ENCODE data around the gene UBR1.
"Not testable (repeated sequence)": the region's sequence is repeated elsewhere in the genome, so short reads cannot be mapped to it uniquely, and the experiment has no call there.

The UBR1 gene

DNA sequence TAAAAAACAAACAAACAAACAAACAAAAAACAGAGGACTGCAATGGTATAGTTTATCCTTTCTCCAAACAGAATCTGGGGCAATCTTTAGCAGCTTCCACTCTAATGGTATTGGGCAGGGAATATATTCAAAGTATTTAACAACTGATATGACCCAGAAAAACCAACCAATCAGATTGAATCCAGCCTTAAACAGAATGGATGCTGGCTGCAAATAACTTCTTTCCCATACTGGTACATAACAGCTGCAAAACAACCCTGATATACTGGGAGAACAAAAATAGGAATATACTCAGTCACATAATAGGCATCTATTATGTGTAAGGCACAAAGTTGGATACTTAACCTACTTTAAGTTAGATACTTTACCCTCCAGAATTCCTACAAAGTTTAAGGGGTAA, 49.1 kb downstream of the UBR1 start:
- DNase-seq (ENCODE audit: low read depth): no peak

DNA sequence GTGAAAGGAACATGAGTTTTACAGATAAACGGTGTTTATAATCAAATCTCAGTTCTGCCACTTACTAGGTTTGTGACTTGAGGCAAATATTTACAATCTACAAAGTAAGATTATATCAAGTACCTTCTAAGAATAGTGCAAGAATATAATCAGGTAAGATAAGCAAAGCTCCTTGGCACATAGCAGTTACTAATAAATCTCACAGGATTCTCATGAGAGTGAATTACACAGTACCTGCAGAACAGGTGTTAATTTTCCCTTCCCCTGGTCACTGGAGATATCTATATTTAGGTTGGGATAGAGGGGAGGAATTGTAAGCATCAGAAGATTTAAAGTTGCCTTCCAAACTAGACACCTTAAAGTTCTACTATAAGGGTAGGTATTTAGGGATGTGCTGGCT, 53.0 kb downstream of the UBR1 start:
- DNase-seq (ENCODE audit: low read depth): no peak

DNA sequence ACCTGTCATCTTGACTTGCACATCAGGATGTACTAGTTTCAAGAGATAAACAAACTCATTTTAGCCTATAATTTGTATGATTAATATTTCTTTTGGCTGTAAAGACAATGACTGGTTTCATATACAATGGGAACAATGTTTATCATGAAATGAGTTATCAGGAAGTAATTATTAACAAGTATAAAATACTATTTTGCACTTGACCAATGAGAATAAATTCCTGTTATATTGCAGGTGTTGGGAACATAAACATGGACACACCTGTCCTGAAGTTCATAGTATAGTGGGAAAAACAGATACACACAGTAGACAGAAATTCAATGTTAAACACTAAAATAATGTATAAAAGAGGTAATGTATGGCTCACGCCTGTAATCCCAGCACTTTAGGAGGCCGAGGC, 56.9 kb downstream of the UBR1 start:
- no peak for DNase-seq (ENCODE audit: low read depth)

DNA sequence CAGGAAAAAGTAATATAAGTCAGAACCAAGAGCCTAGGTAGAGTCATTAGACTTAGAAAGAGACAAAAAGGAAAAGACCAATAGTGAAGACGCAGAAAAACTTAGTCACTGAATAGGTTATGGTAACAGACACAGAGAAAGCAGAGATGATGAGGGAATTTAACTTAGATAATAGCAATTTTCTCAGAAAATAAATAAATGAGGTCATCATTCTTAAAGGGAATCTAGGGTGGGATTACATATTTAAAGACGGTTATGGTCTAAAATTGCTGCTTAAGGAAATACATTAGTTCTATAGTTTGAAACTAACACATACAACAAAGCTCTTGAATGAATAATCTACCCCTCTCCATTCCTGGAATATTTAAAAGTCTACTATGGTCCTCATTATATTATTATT, 59.4 kb downstream of the UBR1 start:
- no peak for DNase-seq (ENCODE audit: low read depth)

DNA sequence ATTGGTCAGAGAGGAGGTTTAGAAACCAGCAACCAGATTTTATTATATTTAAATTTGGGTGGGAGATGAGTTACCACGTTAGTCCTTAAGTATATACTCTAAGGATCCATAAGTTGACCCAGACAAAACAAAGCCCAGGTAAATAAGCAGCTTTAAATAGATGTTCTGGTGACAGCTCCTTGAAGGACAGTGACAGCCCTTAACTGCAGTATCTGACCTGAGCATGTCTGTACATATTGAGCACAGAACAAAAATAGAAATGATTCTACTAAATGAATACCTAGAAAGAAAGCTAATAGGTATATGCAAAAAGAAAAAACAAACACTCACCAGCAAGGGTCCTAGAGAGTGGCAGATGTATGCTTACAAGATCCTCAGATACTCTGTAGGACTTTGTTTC, 63.0 kb downstream of the UBR1 start:
- DNase-seq (ENCODE audit: low read depth): no peak

DNA sequence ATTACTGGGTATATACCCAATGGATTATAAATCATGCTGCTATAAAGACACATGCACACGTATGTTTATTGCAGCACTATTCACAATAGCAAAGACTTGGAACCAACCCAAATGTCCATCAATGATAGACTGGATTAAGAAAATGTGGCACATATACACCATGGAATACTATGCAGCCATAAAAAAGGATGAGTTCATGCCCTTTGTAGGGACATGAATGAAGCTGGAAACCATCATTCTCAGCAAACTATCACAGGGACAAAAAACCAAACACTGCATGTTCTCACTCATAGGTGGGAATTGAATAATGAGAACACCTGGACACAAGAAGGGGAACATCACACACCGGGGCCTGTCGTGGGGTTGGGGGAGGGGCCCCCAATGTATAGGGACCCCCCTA, 64.8 kb downstream of the UBR1 start:
- not testable (repeated sequence) for DNase-seq (ENCODE audit: low read depth)

DNA sequence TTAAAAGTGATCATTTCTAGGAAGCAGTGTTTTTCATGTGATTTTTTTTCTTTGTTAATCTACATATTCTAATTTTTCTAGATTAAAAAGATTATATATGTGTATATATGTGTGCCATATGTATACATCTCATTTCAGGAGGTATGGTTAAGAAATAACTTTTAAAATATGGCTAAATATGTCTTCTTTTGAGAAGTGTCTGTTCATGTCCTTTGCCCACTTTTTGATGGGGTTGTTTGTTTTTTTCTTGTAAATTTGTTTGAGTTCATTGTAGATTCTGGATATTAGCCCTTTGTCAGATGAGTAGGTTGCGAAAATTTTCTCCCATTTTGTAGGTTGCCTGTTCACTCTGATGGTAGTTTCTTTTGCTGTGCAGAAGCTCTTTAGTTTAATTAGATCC, 70.6 kb downstream of the UBR1 start:
- not testable (repeated sequence) for DNase-seq (ENCODE audit: low read depth)

DNA sequence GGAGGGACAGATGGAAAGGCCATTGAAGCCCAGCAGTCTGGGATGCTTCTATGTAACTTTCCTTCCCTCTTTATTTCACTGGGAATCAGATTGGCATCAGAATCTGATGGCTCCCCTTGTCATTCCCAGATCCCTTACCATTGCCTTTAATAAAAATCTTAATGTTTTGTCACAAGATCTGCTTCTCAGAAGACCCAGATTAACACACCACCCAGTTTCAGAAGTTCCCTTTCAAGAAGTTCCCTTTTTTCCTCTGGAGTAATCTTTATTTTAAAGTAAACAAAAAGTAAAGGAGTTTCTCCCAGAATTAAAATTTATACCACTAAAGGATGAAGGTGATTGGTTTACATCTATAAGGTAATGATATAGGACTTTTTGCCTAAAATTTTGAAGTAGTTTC, 76.4 kb downstream of the UBR1 start:
- no peak for DNase-seq (ENCODE audit: low read depth)

DNA sequence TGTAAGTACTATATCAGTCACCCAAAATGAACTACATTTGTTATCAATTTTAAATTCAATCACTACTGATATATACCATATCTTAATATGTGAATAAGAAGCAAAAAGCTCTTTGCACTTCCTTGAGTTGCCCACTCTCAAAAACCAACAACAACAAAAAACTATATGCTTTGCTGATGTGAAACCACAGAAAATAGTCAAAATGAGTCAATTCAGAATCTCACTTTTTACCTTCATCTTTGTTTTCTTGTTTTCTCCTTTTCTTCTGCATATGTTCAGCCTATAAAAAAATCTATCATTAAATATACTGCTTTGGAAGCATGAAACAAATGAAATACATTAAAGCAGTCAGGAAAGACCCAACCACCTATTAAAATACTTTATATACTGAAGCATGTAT, 80.7 kb downstream of the UBR1 start:
- no peak for DNase-seq (ENCODE audit: low read depth)

DNA sequence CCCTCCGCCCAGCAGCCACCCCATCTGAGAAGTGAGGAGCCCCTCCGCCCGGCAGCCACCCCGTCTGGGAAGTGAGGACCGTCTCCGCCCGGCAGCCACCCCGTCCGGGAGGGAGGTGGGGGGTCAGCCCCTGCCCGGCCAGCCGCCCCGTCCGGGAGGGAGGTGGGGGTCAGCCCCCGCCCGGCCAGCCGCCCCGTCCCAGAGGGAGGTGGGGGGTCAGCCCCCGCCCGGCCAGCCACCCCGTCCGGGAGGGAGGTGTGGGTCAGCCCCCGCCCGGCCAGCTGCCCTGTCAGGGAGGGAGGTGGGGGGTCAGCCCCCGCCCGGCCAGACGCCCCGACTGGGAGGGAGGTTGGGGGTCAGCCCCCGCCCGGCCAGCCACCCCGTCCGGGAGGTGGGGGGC, 91.2 kb downstream of the UBR1 start:
- DNase-seq (ENCODE audit: low read depth): not testable (repeated sequence)

DNA sequence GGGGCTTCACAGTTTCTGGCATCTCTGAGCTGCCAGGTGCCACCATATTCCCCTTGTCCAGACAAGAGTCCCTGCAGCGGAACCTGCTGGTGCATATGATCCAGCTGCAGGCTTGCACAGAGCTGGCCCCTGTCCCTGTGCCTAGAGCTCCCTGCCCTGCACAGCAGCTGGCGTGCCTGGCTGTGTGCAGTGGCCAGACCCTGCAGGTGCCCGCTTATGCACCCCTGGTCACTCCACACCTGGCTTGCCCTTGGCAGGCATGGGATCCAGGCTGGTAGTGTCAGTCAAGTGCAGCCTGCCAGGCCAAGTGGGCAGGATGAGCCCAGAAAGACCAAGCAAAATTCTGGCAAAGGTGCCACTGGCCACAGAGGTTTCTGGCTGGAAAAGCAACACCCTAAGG, 96.6 kb downstream of the UBR1 start:
- DNase-seq (ENCODE audit: low read depth): no peak

DNA sequence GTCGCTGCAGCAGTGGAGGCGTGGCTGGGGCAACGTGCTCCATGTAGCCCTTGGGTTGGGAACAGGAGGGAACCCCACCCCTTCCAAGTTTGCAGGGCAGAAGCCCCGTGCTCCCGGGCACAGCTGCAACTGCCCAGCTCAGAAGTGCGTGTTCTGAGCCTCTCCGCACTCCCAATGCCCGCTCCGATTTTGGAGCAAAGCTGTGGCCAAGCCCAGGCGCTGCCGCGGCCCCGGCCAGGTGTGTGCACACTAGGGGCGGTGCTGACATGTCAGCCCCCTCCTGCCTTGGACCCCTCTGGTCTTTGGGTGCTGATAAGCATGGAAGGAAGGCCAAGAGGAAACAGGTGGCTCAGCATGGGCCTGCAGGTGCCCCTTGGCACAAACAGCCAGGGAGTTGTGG, 97.7 kb downstream of the UBR1 start:
- no peak for DNase-seq (ENCODE audit: low read depth)

DNA sequence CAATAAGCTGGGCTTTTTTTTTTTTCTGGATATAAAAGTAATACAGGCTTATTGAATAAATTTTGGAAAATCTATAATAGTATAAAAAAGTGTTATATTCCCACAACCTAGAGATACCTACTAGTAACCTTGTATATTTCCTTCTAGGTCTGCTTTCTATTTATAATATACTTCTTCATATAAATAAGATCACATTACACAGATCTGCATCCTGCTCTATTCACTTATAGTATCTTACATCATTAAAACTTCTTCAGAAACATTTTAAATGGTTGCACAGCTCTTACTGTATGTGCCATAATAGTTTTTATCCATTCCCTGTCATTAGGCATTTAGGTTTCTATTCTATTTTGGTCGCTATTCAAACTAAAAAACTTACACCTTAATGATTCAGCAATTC, 98.3 kb downstream of the UBR1 start:
- no peak for DNase-seq (ENCODE audit: low read depth)

DNA sequence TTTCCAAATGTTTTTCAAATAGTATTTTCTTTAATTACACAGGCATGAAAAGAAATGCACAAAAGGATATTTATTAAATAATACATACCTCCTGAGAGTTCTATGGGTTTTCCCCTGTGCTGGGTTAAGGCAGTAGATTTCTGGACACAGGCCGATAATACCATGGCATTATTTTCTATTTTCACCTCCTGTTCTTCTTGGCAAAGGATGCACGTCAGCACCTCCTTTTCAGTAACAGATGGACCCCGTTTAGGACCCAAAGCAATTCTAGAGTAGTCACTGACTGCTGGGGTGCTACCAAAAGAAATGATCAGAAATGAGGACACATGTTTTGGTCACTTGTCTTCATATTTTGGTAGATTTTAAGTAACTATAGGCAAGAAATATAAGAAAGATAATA, 98.8 kb downstream of the UBR1 start:
- no peak for DNase-seq (ENCODE audit: low read depth)

DNA sequence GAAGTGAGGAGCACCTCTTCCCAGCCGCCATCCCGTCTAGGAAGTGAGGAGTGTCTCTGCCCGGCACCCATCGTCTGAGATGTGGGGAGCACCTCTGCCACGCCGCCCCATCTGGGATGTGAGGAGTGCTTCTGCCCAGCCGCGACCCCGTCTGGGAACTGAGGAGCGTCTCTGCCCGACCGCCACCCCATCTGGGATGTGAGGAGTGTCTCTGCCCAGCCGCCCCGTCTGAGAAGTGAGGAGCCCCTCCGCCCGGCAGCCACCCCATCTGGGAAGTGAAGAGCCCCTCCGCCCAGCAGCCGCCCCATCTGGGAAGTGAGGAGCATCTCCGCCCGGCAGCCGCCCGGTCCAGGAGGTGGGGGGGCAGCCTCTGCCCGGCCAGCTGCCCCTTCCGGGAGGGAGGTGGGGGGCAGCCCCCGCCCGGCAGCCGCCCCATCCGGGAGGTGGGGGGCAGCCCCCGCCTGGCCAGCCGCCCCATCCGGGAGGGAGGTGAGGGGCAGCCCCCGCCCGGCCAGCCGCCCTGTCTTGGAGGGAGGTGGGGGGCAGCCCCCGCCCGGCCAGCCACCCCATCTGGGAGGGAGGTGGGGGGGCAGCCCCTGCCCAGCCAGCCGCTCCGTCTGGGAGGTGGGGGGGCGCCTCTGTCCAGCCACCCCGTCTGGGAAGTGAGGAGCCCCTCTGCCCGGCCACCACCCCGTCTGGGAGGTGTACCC, 100.8 kb downstream of the UBR1 start:
- not testable (repeated sequence) for DNase-seq (ENCODE audit: low read depth)

DNA sequence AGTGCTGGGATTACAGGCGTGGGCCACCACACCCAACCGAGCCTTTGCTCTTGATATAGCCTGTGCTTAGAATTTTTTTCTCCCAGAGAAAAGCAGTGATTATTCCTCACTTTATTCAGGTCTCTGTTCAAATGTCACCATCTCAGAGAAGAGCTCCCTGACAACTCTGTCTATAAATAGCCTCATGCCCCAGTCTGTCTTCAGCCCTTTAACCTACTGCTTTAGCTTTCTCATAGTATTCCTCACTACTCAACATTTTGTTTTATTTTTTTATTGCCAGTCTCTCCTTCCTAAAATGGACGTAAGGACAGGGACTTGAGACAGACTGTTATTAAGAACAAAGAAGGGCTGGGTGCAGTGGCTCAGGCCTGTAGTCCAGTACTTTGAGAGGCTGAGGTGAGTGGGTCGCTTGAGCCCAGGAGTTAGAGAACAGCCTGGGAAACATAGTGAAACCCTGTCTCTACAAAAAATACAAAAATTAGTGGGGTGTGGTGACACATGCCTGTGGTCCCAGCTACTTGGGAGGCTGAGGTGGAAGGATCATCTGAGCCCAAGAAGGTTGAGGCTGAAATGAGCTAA, 106.5 kb downstream of the UBR1 start:
- no peak for DNase-seq (ENCODE audit: low read depth)

DNA sequence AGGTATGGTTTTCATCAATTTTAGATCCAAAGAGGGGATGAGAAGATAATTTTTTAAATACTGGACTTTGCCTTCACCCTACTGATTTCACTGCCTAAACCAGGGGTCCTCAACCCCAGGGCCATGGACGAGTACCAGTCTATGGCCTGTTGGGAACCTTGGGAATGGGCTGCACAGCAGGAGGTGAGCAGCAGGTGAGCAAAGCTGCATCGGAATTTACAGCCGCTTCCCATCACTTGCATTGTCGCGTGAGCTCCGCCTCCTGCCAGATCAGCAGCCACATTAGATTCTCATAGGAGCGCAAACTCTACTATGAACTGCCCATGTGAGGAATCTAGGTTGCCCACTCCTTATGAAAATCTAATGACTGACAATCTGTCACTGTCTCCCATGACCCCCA, 109.0 kb downstream of the UBR1 start:
- no peak for DNase-seq (ENCODE audit: low read depth)

DNA sequence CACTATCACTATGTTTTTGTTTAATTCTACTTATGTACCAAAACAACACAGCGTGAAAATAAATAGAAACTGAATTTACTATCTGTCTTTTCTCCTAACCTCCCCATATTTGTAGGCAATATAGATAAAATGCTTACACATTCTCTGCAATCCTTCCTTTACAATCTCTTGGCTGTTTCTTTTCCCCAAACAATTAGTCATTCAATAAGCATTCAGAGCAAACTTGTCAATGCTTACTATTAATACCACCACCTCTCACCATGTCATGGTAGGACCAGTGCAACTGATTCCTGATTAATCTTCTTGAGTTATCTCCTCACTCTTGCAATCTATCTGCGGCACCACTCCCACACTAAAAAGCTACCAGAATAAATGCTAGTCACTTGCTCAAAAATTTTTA, 111.3 kb downstream of the UBR1 start:
- no peak for DNase-seq (ENCODE audit: low read depth)

DNA sequence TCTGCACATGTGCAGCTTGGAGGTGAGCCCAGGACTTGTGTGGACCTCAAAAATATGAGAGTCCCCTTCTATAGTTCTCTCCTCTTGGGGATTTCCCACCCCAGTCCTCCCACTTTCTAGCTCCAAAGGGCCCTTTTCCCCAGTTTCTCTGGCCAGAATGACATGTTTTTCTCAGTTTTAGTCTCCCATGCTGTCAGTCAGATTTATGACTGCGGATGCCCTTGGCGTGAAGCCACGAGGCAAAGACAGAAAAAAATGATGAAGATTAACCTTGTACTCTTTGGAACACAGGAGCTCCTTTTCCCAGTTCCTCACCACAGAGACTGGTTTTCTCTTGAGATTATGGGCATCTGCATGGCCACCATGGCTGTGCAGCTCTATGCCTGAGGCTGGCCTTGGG, 113.2 kb downstream of the UBR1 start:
- no peak for DNase-seq (ENCODE audit: low read depth)

DNA sequence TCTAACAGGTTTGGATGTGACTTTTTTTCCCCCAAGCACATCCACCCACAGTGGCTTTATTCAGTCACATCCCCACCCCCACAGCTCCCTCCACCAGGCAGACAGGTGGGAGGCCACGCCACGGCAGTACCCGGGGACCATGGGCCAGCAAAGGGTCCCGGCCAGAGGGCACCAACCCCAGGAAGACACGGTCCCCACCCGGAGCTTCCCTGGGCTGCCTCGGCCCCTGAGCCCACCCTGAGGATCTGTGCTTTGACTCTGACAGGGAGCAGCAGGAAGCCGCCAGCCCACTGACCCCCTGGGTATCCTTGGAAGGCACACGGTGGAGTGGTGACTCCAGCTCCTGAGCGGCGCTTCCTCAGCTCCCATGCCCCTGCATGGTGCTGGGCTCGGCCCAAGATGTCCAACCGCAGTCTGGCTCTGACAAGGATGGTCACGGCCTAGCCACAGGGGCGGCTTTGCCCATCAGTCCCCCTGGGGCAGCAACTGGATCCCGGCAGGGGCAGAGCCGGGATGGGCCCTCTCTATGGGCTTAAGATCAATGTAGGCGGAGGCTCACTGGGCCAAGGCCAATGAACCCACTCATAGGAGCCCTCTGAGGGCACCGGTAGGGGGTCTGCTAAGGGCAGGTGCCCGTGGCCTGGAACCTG, 119.0 kb downstream of the UBR1 start:
- no peak for DNase-seq (ENCODE audit: low read depth)

DNA sequence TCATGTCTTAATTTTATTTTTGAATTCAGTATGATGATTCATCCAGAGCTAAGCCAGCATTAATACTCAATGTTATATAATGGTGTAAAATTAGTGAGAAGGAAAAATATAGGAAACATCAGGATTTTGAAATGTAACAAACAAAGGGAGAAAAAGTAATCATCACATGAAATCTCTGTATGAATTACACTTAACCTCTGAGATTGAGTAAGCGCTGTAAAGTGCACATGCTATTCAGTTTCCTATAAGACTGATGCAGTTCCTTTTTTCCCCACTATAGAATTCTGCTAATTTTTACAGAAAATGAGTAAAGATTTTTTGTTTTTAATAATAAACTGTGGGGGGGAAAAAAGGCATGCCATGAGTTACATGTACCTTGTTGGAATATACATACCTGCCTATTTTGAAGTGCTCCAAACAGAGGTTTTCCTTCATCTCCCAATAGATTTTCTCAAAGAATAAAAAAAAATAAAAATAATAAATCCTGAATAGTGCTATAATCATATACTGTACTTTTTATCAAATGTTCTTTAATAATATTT, 121.3 kb downstream of the UBR1 start:
- no peak for DNase-seq (ENCODE audit: low read depth)

DNA sequence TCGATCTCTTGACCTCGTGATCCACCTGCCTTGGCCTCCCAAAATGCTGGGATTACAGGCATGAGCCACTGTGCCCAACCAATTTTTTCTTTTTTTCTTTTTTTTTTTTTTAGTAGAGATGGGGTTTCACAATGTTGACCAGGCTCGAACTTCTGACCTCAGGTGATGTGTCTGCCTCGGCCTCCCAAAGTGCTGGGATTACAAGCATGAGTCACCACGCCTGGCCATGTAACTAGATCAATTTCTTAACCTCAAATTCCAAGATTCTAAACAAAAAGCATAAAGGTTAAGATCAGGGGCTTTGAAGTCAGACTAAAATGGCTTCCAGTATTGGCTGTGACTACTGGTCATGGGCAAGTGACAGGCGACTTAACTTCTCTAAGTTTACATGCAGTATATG, 126.7 kb downstream of the UBR1 start:
- not testable (repeated sequence) for DNase-seq (ENCODE audit: low read depth)

DNA sequence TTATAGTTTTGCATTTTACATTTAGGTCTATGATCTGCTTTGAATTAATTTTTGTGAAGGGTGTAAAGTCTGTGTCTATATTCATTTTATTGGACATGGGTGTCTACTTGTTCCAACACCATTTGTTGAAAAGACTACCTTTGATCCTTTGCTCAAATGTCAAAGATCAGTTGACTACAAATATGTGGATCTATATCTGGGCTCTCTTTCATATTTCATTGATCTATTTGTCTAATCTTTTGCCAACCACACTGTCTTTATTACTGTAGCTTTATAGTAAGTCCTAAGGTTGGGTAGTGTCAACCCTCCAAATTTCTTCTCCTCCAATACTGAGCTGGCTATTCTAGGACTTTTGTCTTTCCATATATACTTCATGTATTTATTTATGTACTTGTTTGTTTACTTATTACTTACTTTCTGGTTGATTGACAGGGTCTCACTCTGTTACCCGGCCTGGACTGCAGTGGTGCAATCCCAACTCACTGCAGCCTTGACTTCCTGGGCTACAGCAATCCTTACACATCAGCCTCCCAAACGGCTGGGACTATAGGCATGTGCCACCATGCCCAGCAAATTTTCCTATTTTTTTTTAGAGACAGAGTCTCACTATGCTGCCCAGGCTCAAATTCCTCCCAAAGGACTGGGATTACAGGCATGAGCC, 131.5 kb downstream of the UBR1 start:
- DNase-seq (ENCODE audit: low read depth): no peak

Measured in stimulated activated CD8-positive, alpha-beta memory T cell treated with anti-CD3 and anti-CD28 coated beads, Interleukin-12 subunit alpha, Interleukin-12 subunit beta, amount 100 ng/mL, for 4 hours (primary cell).